HEK293 (cell line): Measurements from ENCODE around the gene ASCC1.
A peak's percentile ranks its signal among the peaks of the same experiment; 100 is the strongest.

Experiments used
- BCL11A ChIP-seq: fragments of 450-650 bp; formaldehyde crosslinking; IDR thresholded peaks from 2 replicates; pipeline ENCODE4 v1.5.1; 2016; ENCODE audit warnings: low read depth, missing biosample characterization, missing genetic modification characterization
- GLI4 ChIP-seq: fragments of 450-650 bp; formaldehyde crosslinking; IDR thresholded peaks from 2 replicates; pipeline ENCODE4 v1.5.1; 2016; ENCODE audit warnings: missing biosample characterization, missing genetic modification characterization
- KLF1 ChIP-seq: fragments of 450-650 bp; formaldehyde crosslinking; IDR thresholded peaks from 2 replicates; pipeline ENCODE4 v1.5.1; 2016; ENCODE audit warnings: missing biosample characterization, missing genetic modification characterization
- KLF10 ChIP-seq: fragments of 450-650 bp; IDR thresholded peaks from 2 replicates; pipeline ENCODE4 v1.5.1; 2018; ENCODE audit warnings: missing biosample characterization, mild to moderate bottlenecking, missing genetic modification characterization
- KLF8 ChIP-seq: fragments of 450-650 bp; formaldehyde crosslinking; IDR thresholded peaks from 2 replicates; pipeline ENCODE4 v1.5.1; 2016; ENCODE audit warnings: missing biosample characterization, missing genetic modification characterization
- OSR2 ChIP-seq: fragments of 450-650 bp; formaldehyde crosslinking; IDR thresholded peaks from 2 replicates; pipeline ENCODE4 v1.5.1; 2016; ENCODE audit warnings: missing biosample characterization, missing genetic modification characterization
- YY1 ChIP-seq: fragments of 450-650 bp; formaldehyde crosslinking; IDR thresholded peaks from 2 replicates; pipeline ENCODE4 v1.5.1; 2018; ENCODE audit warnings: missing biosample characterization, missing genetic modification characterization
- YY2 ChIP-seq: fragments of 450-650 bp; formaldehyde crosslinking; IDR thresholded peaks from 2 replicates; pipeline ENCODE4 v1.5.1; 2016; ENCODE audit warnings: missing biosample characterization, missing genetic modification characterization
- ZBTB21 ChIP-seq: fragments of 450-650 bp; formaldehyde crosslinking; IDR thresholded peaks from 2 replicates; pipeline ENCODE4 v1.5.1; 2017; ENCODE audit warnings: missing biosample characterization, missing genetic modification characterization
- ZBTB48 ChIP-seq: fragments of 450-650 bp; formaldehyde crosslinking; IDR thresholded peaks from 2 replicates; pipeline ENCODE4 v1.5.1; 2016; ENCODE audit warnings: missing biosample characterization, missing genetic modification characterization
- ZBTB7A ChIP-seq: fragments of 450-650 bp; formaldehyde crosslinking; IDR thresholded peaks from 2 replicates; pipeline ENCODE4 v1.5.1; 2016; ENCODE audit warnings: low read depth, missing biosample characterization, missing genetic modification characterization
- ZEB2 ChIP-seq: fragments of 450-650 bp; formaldehyde crosslinking; IDR thresholded peaks from 2 replicates; pipeline ENCODE4 v1.5.1; 2016; ENCODE audit warnings: missing biosample characterization, missing genetic modification characterization
- ZFP41 ChIP-seq: fragments of 450-650 bp; formaldehyde crosslinking; IDR thresholded peaks from 2 replicates; pipeline ENCODE4 v1.5.1; 2016; ENCODE audit warnings: missing biosample characterization, missing genetic modification characterization, borderline replicate concordance
- ZIC2 ChIP-seq: fragments of 450-650 bp; formaldehyde crosslinking; IDR thresholded peaks from 2 replicates; pipeline ENCODE4 v1.5.1; 2016; ENCODE audit warnings: missing biosample characterization, missing genetic modification characterization
- ZNF10 ChIP-seq: fragments of 450-650 bp; formaldehyde crosslinking; IDR thresholded peaks from 2 replicates; pipeline ENCODE4 v1.5.1; 2017; ENCODE audit warnings: missing biosample characterization, missing genetic modification characterization
- ZNF114 ChIP-seq: fragments of 450-650 bp; formaldehyde crosslinking; IDR thresholded peaks from 2 replicates; pipeline ENCODE4 v1.5.0; 2017; ENCODE audit warnings: missing biosample characterization, missing genetic modification characterization
- ZNF138 ChIP-seq: fragments of 450-650 bp; formaldehyde crosslinking; IDR thresholded peaks from 2 replicates; pipeline ENCODE4 v1.5.1; 2016; ENCODE audit warnings: missing biosample characterization, missing genetic modification characterization, borderline replicate concordance
- ZNF223 ChIP-seq: fragments of 450-650 bp; formaldehyde crosslinking; IDR thresholded peaks from 2 replicates; pipeline ENCODE4 v1.5.1; 2016; ENCODE audit warnings: missing biosample characterization, missing genetic modification characterization
- ZNF24 ChIP-seq: fragments of 450-650 bp; formaldehyde crosslinking; IDR thresholded peaks from 2 replicates; pipeline ENCODE4 v1.5.1; 2016; ENCODE audit warnings: missing biosample characterization, missing genetic modification characterization
- ZNF266 ChIP-seq: fragments of 450-650 bp; formaldehyde crosslinking; IDR thresholded peaks from 2 replicates; pipeline ENCODE4 v1.5.1; 2016; ENCODE audit warnings: missing biosample characterization, missing genetic modification characterization, low read depth
- ZNF366 ChIP-seq: fragments of 450-650 bp; formaldehyde crosslinking; conservative IDR thresholded peaks from 2 replicates; pipeline ENCODE4 v1.5.1; 2016; ENCODE audit warnings: missing biosample characterization, missing genetic modification characterization
- ZNF391 ChIP-seq: fragments of 450-650 bp; formaldehyde crosslinking; IDR thresholded peaks from 2 replicates; pipeline ENCODE4 v1.5.1; 2016; ENCODE audit warnings: low read depth, missing biosample characterization, missing genetic modification characterization, borderline replicate concordance
- ZNF426 ChIP-seq: fragments of 450-650 bp; formaldehyde crosslinking; IDR thresholded peaks from 2 replicates; pipeline ENCODE4 v1.5.1; 2017; ENCODE audit warnings: missing biosample characterization, missing genetic modification characterization, mild to moderate bottlenecking, inconsistent platforms, moderate library complexity
- ZNF521 ChIP-seq: fragments of 450-650 bp; formaldehyde crosslinking; IDR thresholded peaks from 2 replicates; pipeline ENCODE4 v1.5.1; 2017; ENCODE audit warnings: missing biosample characterization, mild to moderate bottlenecking, missing genetic modification characterization
- ZNF530 ChIP-seq: fragments of 450-650 bp; formaldehyde crosslinking; IDR thresholded peaks from 2 replicates; pipeline ENCODE4 v1.5.1; 2016; ENCODE audit warnings: low read depth, missing biosample characterization, missing genetic modification characterization
- ZNF555 ChIP-seq: fragments of 450-650 bp; formaldehyde crosslinking; conservative IDR thresholded peaks from 2 replicates; pipeline ENCODE4 v1.5.1; 2017; ENCODE audit warnings: missing biosample characterization, mild to moderate bottlenecking, missing genetic modification characterization, inconsistent platforms
- ZNF654 ChIP-seq: fragments of 450-650 bp; formaldehyde crosslinking; IDR thresholded peaks from 2 replicates; pipeline ENCODE4 v1.5.1; 2016; ENCODE audit warnings: low read depth, missing biosample characterization, missing genetic modification characterization
- ZNF660 ChIP-seq: fragments of 450-650 bp; IDR thresholded peaks from 2 replicates; pipeline ENCODE4 v1.5.1; 2018; ENCODE audit warnings: missing biosample characterization, mild to moderate bottlenecking, missing genetic modification characterization
- ZNF677 ChIP-seq: fragments of 450-650 bp; IDR thresholded peaks from 2 replicates; pipeline ENCODE4 v1.5.0; 2018; ENCODE audit warnings: missing biosample characterization, mild to moderate bottlenecking, missing genetic modification characterization, moderate library complexity
- ZNF776 ChIP-seq: fragments of 450-650 bp; formaldehyde crosslinking; IDR thresholded peaks from 2 replicates; pipeline ENCODE4 v1.5.0; 2017; ENCODE audit warnings: missing biosample characterization, missing genetic modification characterization, borderline replicate concordance
- TF ChIP-seq, protein P1 (sequence below): fragments of 450-650 bp; formaldehyde crosslinking; IDR thresholded peaks from 2 replicates; pipeline ENCODE4 v1.5.1; 2016; ENCODE audit warnings: missing biosample characterization, missing genetic modification characterization
- TF ChIP-seq, protein P2 (sequence below): fragments of 450-650 bp; formaldehyde crosslinking; IDR thresholded peaks from 2 replicates; pipeline ENCODE4 v1.5.1; 2016; ENCODE audit warnings: missing biosample characterization, missing genetic modification characterization
- TF ChIP-seq, protein P3 (sequence below): fragments of 450-650 bp; formaldehyde crosslinking; IDR thresholded peaks from 2 replicates; pipeline ENCODE4 v1.5.1; 2016; ENCODE audit warnings: missing biosample characterization, missing genetic modification characterization
- TF ChIP-seq, protein P4 (sequence below): fragments of 450-650 bp; formaldehyde crosslinking; IDR thresholded peaks from 2 replicates; pipeline ENCODE4 v1.5.1; 2016; ENCODE audit warnings: missing biosample characterization, missing genetic modification characterization

The ASCC1 gene

DNA sequence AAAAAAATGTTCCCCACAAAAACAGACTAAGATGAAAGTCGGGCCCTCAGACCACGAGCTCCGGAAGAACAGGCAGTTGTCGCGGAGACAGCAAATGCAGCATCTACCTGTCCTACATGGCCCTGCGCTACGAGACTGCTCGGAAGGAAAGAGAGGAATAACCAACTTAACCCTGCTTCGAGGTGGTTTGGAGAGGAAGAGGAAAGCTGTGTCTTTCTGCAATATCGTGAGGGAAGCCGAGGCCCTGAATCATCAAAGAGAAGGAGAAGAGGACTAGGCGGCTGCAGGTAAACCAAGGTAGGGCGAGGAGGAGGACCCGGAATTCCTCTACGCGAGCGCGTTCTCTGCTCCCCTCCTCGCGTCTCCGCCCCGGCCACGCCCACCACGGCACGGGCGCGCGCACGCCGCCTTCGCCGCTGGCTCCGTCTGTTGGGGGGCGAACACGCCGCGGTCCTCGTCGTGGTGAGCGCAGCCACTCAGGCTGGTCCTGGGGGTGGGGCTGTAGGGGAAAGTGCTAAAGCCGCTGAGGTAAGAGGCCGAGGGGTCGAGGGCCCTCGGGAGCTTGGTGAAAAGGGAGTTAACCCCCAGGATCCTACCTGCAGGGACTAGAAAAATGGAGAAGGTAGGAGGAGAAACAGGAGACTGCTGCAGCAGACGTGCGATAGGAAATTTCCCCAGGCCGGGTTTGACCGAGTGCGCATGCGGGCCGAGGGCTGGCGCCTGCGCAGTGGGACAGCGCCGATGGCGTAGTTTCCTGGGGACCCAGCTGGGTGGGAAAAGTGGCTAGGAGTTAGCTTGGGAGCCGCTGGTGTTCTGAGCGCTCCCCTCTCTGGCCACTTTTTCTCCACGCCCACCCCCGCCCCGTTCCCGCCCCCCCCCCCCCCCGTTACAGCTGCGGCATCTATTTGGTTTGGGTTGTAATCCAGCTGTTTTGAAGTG lies at the start of gene ASCC1, which contains the start of gene ANAPC16 (continued):
- TF ChIP-seq ZNF24 (tag by site-specific recombination) (peak; percentile 74; the same call in 1 of the 2 replicates), ZEB2 (tag by site-specific recombination) (peak; percentile 98), OSR2 (tag by site-specific recombination) (no peak), ZNF138 (no peak), BCL11A (tag by site-specific recombination) (no peak), ZNF530 (tag by site-specific recombination) (no peak), YY1 (peak; percentile 44; the same call in 1 of the 2 replicates), ZBTB48 (tag by site-specific recombination) (no peak), ZNF677 (tag by site-specific recombination) (no peak), ZFP41 (tag by site-specific recombination) (no peak), ZNF366 (peak; percentile 86), KLF8 (peak; percentile 96), ZNF10 (no peak), ZBTB7A (tag by site-specific recombination) (0 out of 2 replicates have a peak, but pooled peaks have one; percentile 41), ZNF114 (tag by site-specific recombination) (no peak), ZNF654 (tag by site-specific recombination) (no peak), KLF10 (tag by site-specific recombination) (peak; percentile 95), YY2 (tag by site-specific recombination) (0 out of 2 replicates have a peak, but pooled peaks have one; percentile 32), ZNF555 (no peak), ZNF266 (tag by site-specific recombination) (no peak), GLI4 (tag by site-specific recombination) (no peak), ZNF426 (tag by site-specific recombination) (no peak), ZIC2 (peak; percentile 58; the same call in 1 of the 2 replicates), KLF1 (peak; percentile 91), ZNF391 (tag by site-specific recombination) (peak; percentile 85; the same call in 1 of the 2 replicates), ZNF223 (tag by site-specific recombination) (no peak), ZNF660 (peak; percentile 77), ZNF521 (tag by site-specific recombination) (no peak), ZNF776 (tag by site-specific recombination) (no peak), ZBTB21 (tag by site-specific recombination) (peak; percentile 6; the same call in 1 of the 2 replicates)
- TF ChIP-seq, protein P1, sequence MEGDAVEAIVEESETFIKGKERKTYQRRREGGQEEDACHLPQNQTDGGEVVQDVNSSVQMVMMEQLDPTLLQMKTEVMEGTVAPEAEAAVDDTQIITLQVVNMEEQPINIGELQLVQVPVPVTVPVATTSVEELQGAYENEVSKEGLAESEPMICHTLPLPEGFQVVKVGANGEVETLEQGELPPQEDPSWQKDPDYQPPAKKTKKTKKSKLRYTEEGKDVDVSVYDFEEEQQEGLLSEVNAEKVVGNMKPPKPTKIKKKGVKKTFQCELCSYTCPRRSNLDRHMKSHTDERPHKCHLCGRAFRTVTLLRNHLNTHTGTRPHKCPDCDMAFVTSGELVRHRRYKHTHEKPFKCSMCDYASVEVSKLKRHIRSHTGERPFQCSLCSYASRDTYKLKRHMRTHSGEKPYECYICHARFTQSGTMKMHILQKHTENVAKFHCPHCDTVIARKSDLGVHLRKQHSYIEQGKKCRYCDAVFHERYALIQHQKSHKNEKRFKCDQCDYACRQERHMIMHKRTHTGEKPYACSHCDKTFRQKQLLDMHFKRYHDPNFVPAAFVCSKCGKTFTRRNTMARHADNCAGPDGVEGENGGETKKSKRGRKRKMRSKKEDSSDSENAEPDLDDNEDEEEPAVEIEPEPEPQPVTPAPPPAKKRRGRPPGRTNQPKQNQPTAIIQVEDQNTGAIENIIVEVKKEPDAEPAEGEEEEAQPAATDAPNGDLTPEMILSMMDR = 0 out of 2 replicates have a peak, but pooled peaks have one; percentile 14
- TF ChIP-seq, protein P2, sequence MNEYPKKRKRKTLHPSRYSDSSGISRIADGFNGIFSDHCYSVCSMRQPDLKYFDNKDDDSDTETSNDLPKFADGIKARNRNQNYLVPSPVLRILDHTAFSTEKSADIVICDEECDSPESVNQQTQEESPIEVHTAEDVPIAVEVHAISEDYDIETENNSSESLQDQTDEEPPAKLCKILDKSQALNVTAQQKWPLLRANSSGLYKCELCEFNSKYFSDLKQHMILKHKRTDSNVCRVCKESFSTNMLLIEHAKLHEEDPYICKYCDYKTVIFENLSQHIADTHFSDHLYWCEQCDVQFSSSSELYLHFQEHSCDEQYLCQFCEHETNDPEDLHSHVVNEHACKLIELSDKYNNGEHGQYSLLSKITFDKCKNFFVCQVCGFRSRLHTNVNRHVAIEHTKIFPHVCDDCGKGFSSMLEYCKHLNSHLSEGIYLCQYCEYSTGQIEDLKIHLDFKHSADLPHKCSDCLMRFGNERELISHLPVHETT (tag by site-specific recombination) = no peak
- TF ChIP-seq, protein P3, sequence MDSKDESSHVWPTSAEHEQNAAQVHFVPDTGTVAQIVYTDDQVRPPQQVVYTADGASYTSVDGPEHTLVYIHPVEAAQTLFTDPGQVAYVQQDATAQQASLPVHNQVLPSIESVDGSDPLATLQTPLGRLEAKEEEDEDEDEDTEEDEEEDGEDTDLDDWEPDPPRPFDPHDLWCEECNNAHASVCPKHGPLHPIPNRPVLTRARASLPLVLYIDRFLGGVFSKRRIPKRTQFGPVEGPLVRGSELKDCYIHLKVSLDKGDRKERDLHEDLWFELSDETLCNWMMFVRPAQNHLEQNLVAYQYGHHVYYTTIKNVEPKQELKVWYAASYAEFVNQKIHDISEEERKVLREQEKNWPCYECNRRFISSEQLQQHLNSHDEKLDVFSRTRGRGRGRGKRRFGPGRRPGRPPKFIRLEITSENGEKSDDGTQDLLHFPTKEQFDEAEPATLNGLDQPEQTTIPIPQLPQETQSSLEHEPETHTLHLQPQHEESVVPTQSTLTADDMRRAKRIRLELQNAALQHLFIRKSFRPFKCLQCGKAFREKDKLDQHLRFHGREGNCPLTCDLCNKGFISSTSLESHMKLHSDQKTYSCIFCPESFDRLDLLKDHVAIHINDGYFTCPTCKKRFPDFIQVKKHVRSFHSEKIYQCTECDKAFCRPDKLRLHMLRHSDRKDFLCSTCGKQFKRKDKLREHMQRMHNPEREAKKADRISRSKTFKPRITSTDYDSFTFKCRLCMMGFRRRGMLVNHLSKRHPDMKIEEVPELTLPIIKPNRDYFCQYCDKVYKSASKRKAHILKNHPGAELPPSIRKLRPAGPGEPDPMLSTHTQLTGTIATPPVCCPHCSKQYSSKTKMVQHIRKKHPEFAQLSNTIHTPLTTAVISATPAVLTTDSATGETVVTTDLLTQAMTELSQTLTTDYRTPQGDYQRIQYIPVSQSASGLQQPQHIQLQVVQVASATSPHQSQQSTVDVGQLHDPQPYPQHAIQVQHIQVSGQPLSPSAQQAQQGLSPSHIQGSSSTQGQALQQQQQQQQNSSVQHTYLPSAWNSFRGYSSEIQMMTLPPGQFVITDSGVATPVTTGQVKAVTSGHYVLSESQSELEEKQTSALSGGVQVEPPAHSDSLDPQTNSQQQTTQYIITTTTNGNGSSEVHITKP (tag by site-specific recombination) = peak; percentile 94
- TF ChIP-seq, protein P4, sequence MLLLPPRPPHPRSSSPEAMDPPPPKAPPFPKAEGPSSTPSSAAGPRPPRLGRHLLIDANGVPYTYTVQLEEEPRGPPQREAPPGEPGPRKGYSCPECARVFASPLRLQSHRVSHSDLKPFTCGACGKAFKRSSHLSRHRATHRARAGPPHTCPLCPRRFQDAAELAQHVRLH (tag by site-specific recombination) = no peak
